ENCODE results near the gene KRT72.

DNA sequence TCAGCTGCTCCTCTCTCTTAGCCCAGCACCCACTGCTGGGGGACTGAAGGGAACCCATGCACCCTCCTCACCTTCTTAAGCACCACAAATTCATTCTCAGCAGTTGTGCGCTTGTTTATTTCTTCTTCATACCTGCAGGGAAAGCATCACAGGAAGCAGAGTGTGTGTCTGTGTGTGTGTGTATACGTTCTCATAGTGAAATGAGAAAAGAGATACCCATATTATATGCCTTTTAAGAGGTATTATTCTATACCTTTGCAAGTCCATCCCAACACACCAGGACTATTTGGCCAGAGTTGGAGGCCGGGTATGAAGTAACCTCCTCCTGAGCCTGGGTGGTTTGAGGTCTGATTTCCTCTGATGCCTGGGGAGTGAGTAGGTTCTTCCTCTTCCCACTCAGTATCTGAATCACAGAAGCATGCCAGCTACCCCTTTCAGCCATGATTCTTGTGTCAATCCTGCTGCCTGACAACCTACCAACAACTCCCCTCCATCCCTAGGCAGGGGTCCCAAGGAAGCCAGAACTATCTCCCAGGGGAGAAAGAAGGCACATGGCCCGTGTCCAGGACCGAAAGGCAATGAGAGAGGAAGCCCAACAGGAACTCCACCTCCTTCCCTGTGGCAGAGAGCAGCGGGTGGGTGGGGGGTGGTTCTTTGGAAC, 14.1 kb upstream of the KRT72 start:
- TF ChIP-seq CTCF (IDR thresholded peaks at IDR 0.05 in 2 of 3, conservative IDR thresholded peaks at IDR 0.05 in 1 of 3; ENCODE audit: borderline replicate concordance in 1 of 3, insufficient read depth in 1 of 3, low read depth in 2 of 3, low read length in 2 of 3), result no peak
- TF ChIP-seq SIN3A (IDR thresholded peaks at IDR 0.05; ENCODE audit: low read depth), result no peak
- TF ChIP-seq, protein P1, sequence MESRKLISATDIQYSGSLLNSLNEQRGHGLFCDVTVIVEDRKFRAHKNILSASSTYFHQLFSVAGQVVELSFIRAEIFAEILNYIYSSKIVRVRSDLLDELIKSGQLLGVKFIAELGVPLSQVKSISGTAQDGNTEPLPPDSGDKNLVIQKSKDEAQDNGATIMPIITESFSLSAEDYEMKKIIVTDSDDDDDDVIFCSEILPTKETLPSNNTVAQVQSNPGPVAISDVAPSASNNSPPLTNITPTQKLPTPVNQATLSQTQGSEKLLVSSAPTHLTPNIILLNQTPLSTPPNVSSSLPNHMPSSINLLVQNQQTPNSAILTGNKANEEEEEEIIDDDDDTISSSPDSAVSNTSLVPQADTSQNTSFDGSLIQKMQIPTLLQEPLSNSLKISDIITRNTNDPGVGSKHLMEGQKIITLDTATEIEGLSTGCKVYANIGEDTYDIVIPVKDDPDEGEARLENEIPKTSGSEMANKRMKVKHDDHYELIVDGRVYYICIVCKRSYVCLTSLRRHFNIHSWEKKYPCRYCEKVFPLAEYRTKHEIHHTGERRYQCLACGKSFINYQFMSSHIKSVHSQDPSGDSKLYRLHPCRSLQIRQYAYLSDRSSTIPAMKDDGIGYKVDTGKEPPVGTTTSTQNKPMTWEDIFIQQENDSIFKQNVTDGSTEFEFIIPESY (IDR thresholded peaks at IDR 0.05; ENCODE audit: extremely low read depth, insufficient replicate concordance, low read length), result no peak
- no peak for TF ChIP-seq POLR2A (IDR thresholded peaks at IDR 0.05; ENCODE audit: borderline replicate concordance, extremely low read depth, insufficient read depth, insufficient read length)
- TF ChIP-seq, protein P2, sequence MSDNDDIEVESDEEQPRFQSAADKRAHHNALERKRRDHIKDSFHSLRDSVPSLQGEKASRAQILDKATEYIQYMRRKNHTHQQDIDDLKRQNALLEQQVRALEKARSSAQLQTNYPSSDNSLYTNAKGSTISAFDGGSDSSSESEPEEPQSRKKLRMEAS (IDR thresholded peaks at IDR 0.05), result no peak
- TF ChIP-seq YY1 (IDR thresholded peaks at IDR 0.05; ENCODE audit: extremely low read depth, insufficient replicate concordance, low read depth, low read length), result no peak
- no peak for TF ChIP-seq CEBPB (IDR thresholded peaks at IDR 0.05; ENCODE audit: low read depth)
- no peak for TF ChIP-seq EZH2phosphoT487 (IDR thresholded peaks at IDR 0.05; ENCODE audit: borderline replicate concordance)
- no peak for TF ChIP-seq POLR2AphosphoS5 (IDR thresholded peaks at IDR 0.05; ENCODE audit: low read depth, low read length)
- TF ChIP-seq EZH2 (IDR thresholded peaks at IDR 0.05), result no peak
- TF ChIP-seq JUND (IDR thresholded peaks at IDR 0.05), result no peak
- no peak for TF ChIP-seq SRF (IDR thresholded peaks at IDR 0.05; ENCODE audit: low read depth)
- TF ChIP-seq ZFX (IDR thresholded peaks at IDR 0.05), result no peak
- no peak for TF ChIP-seq SP1 (IDR thresholded peaks at IDR 0.05; ENCODE audit: low read depth)

All from HCT116 (cell line).